TTC549 (cell line): Measurements from ENCODE around the gene LENG8.
"Not testable (repeated sequence)": the region's sequence is repeated elsewhere in the genome, so short reads cannot be mapped to it uniquely, and the experiment has no call there.

ENCODE experiments used
- FAIRE-seq: peaks from 2 replicates; lab custom pipeline; 2012; peaks lifted over from hg19 to GRCh38; lab: Jason Lieb, UNC

The LENG8 gene

DNA sequence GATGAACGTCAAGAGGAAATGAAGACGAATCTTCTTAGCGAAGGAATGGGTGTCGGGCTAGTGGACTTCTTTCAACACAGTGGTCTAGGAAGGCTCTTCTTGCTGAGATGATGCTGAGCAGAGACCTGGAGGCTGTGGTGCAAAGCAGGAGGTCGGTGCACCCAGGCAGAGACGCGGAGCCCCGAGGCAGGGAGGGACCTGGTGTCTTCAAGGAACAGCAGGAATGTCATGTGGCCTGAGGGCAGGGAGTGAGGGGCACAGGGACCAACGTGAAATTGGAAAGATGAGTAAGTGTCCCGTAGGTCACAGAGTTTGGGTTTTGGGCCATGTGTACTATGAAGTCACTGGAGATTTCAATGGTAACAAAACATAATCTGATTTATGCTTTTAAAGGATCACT is 35.5 kb downstream of the LENG8 start:
- FAIRE-seq, result no peak

DNA sequence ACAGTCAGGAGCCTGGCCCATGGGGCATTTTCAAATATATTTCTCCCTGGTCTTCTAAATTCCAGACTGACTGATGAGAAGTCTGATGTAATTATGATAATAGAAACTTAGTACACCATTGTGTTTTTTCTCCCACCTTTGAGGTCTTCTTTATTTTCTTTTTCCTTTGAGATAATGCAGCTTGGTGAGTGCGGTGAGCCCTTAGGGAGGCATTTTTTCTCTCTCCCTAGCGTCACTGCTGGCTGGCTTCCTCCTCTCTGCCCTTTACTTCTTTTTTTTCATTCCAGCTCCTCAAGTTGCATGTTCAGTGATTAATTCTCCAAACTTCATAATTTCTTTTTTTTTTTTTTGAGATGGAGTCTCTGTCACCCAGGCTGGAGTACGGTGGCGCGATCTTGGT is 36.9 kb downstream of the LENG8 start:
- FAIRE-seq, result no peak

DNA sequence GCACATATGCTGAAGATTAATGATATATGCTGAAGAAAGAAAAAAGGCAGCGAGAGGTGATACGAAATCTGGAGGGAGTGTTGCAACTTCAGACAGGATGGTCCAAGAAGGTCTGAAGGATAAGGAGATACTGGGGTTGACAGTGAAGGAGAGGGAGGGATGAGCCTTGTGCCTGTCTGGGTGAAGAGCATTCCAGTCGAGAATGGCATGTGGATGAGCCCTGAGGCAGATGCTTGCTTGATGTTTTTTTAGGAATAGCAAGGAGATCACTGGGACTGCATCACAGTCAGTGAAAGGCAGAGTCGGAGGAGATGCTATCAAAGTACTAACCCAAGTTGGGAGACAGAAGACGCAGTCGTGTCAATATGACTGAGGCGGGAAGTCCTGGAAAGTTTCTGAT is 40.3 kb downstream of the LENG8 start:
- FAIRE-seq, result no peak

DNA sequence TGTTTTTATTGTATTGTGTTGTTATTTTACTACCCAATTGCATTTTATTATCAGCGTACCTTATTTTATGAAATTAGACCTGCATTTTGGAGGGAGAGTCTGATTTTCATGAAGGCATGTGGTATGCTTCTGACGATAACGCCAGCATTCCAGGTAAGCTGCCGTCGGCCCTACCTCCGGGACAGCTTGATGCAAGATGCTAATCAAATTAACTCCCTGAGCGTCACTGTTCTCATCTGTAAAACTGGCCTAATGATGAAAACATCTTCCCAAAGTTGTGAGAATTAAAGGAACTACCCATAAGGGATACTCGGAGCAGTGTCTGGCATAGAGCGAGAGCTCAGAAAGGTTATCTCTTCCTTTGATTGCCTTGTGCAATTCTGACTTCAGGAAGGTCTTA is 40.8 kb downstream of the LENG8 start:
- no peak for FAIRE-seq

DNA sequence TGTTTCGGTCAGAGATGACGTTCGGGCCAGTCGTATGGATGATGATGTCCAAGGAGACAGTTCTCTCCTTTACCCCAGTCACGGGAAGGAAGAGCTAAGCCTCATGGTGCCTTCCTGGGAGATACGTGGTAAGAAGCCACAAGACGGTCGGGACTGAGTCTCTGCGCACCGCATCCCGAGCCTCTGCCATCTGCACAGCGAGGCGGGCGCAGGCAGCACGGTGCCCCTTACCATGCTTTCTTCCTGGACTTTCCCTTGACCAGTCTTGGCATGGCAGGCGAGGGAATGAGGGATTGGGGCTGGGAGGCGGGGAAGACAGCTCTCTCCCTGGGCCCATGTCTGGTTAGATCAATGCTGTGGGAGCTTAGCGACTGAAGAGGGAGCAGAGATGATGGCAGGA is 43.6 kb downstream of the LENG8 start:
- no peak for FAIRE-seq

DNA sequence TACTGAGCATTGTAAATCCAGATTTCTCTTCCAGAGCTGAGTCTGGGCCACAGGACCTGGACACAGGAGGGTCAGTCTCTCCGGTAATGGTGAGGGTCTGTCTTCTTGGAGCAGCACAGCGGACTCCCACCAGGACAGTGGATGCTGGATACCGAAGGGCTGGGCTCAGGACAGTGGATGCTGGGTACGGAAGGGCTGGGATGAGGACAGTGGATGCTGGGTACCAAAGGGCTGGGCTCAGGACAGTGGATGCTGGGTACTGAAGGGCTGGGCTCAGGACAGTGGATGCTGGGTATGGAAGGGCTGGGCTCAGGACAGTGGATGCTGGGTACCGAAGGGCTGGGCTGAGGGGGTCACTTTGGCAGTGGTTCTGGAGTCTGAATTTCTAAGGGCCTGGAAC is 44.1 kb downstream of the LENG8 start:
- not testable (repeated sequence) for FAIRE-seq

DNA sequence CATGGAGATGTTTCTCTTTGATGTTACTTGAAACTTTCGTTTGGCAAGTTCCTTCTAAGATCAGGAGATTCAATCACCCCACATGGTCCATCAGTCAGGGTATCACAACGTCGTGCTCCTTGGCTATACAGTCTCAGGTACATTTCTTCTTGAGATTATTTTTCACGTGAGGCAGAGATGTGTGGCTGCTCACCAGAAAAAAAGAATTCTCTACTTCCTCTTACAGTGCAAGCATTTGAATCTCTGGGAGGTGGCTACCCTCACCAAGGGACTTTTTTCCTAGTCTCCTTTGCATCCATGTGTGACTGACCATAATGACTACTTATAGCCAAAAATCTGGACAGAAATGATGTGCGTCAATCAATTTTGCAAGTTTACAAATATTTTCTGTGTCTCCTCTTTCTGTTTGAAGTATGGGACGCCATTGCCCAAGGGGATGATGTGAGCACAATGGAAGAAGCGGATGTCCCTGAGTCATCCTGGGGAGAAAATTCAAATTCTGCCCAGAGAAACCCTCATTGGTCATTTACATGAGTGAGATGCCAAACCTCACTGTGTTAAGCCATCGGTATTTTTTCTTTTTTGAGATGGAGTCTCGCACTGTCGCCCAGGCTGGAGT is 45.1 kb downstream of the LENG8 start:
- no peak for FAIRE-seq

DNA sequence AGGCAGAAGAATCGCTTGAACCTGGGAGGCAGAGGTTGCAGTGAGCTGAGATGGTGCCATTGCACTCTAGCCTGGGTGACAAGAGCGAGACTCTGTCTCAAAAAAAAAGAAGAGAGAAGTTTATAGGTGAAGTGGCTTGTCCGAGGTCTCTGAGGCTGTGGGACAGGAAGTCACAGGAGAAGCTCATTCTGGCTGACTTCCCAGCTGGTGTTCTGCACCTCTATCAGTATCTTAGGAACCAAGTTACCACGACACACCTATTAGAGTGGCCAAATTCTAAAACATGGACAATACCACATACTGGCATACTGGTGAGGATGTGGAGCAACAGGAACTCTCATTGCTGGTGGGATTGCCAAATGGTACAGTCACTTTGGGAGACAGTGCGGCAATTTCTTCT is 46.3 kb downstream of the LENG8 start:
- not testable (repeated sequence) for FAIRE-seq

DNA sequence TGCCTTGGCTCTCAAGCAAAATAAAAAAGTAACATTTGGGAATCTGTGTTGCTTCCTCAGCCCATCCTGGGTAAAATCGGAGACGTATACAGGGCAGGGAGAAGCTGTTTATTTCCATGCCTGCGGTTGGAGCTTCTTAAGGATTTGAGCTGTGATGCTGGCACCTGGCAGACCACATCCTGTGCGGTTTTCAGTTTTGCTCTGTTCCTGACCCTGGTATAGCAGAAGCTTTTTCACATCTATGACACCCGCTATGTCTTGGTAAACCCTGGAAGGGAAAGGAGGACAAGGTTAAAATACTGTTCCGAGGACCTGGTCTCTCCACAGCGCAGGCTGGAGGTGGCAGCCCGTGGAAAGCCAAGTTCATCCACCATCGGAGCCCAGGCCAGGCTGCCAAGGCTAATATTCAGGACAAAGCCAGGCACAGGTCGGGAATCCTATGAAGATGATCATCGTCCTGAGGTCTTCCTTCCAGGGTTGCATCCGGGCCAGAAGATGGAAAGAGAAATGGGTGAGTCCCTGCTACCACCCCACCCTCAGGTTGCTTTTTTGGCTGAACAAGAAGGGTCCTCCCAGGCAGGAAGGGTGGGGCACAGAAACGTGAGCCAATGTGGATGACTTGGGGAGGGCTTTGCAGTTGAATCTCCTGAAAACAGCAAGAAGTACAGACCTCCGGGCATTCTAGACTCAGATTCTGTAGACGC is 48.9 kb downstream of the LENG8 start:
- FAIRE-seq, result not testable (repeated sequence)

DNA sequence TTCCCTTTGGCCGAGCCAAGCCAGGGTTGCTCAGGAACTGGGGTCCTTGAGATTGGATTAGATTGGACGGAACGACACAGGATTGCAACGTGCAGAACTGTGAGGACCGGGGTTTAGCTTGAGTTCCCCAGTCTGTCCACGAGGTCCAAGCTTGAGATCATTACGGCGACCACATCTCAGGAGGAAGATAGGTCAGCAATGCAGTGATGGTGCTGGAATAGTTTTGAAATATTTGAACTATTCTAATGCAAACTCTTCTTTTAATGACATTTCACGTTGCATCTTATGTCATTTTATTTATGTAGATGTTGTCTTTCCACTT is 49.4 kb downstream of the LENG8 start:
- not testable (repeated sequence) for FAIRE-seq

DNA sequence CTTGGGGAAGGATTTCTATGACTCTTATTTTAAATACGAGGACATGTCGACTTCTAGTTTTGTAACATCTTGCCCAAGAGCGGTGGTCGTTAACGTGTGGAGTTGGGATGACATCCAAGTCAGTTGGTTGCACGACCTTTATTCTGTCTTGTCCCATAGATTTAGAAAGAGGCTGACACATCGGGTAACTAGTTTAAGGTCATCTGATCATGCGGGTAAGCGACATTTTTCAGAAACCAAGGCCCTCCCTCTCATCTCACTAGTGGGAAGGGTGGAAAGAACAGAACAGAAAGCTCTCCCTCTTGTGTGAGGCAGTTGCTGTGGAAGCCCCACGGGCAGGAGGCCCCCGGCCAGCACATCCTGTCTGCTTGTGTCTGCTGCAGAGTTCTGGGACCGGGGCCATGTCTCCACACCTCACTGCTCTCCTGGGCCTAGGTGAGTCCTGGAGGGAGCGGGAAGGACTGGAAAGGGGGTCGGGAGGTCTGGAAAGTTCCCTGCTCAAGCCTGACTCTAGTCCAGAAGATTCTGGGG is 53.6 kb downstream of the LENG8 start, which contains the start of gene LAIR2:
LAIR2 (plus strand) TSS at position 314 of the 531 bp plus-strand sequence; CDS start at position 402, 88 bp downstream.
- FAIRE-seq, result no peak

DNA sequence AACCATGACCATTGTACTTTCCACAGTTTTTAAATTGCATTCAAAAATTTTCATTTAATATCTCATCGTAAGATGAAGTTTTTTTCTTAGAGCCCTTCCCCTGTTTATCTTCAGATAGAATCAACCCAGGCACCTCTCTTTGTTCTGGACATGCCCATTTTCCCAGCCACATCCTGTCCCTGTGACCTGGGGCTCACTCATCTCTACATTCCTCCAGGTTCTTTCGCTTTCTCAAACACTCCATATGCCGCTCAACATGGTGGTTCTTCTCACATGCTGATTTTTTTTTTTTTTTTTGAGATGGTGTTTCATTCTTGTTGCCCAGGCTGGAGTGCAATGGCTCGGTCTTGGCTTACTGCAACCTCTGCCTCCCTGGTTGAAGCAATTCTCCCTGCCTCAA is 56.5 kb downstream of the LENG8 start:
- not testable (repeated sequence) for FAIRE-seq

DNA sequence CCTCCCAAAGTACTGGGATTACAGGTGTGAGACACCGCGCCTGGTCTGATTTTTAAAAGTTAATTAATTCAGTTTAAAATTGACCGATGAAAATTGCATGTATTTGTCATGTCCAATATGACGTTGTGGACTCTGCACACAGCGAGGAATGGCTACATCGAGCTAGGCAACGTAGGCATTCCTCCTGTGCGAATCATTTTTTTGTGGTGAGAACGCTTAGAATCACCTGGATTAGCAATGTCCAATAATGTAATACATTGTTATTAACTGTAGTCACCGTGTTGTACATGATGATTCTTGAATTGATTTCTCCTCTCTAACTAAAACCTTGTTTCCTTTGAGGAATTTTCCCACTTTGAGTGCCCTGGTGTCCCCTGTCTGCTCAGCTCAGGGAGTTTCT is 57.1 kb downstream of the LENG8 start:
- FAIRE-seq, result no peak

DNA sequence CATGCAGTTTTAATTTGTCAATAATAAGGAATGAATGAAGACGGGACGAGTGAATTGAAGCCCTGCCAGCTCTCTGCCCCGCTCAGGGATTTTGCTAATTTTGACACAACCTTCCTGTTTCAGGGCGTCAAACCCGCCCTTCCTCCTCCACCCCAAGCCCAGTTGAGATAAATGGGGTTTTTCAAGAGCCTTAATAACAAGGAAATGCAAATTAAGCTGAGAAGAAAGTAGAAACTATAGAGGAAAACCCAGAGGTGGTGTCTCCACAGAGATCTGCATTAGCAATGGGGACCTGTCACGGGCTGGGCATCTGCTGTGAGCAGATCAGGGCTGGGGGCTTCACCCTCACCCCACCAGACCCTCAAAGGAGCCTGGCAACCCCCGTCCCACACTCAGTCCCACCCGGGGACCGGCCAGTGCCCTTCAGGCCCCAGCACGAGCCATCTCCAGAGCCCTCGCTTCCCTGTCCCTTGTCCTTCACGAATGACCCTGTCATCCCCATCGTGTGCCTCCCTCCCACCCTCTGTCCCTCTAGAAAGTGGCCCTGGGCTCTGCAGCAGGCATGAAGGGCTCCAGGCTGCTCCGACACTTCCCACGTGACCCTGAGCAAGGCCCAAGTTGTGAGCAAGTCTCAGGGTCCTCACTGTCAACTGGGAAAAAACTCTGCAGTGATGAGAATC is 58.2 kb downstream of the LENG8 start:
- FAIRE-seq, result not testable (repeated sequence)

DNA sequence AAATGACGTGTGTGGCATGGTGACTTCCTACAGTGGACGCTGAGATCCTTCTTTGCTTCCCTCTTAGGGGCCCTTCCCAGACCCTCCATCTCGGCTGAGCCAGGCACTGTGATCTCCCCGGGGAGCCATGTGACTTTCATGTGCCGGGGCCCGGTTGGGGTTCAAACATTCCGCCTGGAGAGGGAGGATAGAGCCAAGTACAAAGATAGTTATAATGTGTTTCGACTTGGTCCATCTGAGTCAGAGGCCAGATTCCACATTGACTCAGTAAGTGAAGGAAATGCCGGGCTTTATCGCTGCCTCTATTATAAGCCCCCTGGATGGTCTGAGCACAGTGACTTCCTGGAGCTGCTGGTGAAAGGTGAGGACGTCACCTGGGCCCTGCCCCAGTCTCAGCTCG is 58.8 kb downstream of the LENG8 start:
- FAIRE-seq, result no peak

DNA sequence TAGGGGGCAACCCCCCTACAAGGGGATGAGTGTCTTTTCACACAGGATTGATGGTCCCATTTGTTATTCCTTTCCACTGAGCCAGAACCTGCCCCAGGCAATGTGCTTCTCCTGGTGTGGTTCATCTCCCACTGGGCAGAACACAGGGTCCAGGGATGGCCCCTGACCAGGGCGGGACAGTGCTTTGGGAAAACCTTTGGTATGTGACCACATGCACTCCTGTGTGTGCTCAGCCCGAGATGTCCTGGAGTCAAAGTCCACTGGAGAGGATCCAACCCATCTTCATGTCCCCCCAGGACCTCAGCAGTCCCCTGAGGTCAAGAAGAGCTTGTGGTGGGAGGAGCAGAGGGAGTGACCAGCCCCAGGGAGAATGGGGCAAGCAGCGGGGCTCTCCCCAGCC is 59.5 kb downstream of the LENG8 start:
- not testable (repeated sequence) for FAIRE-seq

DNA sequence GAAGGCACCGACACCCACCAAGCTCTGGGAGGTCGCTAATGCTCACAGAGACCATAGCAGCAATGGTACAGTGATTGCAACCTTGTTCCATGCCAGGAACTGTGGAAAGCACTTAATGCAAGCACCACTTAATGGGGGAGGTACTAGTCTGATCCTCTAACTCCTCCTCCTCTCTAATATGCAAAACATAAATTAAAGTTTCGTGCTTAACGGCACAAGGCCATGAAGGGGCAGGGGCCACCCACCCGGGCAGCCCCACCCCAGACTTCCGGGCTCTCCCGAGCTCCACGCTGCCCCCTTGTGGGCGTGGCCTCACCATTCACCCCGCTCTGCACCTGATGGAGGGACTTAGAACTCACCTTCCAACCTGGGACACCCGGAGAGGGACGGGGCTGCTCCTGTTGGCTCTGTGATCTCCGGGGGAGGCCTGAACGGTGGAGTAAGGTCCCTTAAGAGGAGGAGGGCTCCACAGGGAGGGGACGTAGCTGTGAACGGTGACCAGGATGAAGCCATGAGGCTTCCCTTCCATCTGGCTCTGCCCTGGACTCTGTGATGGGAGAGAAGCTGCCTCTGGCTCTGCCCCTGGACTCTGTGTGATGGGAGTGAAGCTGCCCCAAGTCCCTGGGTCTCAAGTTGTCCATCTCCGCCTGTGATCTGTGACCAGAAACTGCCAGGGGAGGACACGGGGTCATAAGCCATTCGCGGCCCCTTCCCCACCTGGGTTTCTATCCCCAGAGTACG is 60.4 kb downstream of the LENG8 start:
- FAIRE-seq, result not testable (repeated sequence)
